Lung (tissue), 12 donors: ENCODE data around the gene MYO5B. TPM values are rescaled to one million over a fixed set of nuclear protein-coding genes. Genes with fewer than 3 reads are reported as not detected.
"Not testable (repeated sequence)": the region's sequence is repeated elsewhere in the genome, so short reads cannot be mapped to it uniquely, and the experiment has no call there.

ENCODE experiments used
- ATAC-seq: fragments of 200-7000 bp; cut with Tn5 transposase; one replicate; pipeline ENCODE4 v1.9.1; 2020; ENCODE audit warnings: moderate number of reproducible peaks; ENCODE audit not compliant: insufficient read depth, low FRiP score
- DNase-seq, 3 donors: peaks; one replicate each; pipeline ENCODE4 v3.0.0-alpha.2; 2013 to 2017
- H3K27ac ChIP-seq, 2 donors: one replicate each; pipeline ENCODE4 v1.5.1; 2013; ENCODE audit warnings: mild to moderate bottlenecking in 2 of 2, moderate library complexity in 2 of 2, control low read depth in 1 of 2, inconsistent platforms in 1 of 2, low read depth in 1 of 2, low read length in 1 of 2
- H3K27me3 ChIP-seq, 3 donors: one replicate each; pipeline ENCODE4 v1.5.1; 2013; ENCODE audit warnings: low read length in 2 of 3; ENCODE audit not compliant: control insufficient read depth in 3 of 3, insufficient read depth in 3 of 3
- H3K36me3 ChIP-seq, 4 donors: one replicate each; pipeline ENCODE4 v1.5.1; 2013; ENCODE audit warnings: low read length in 4 of 4, mild to moderate bottlenecking in 1 of 4, moderate library complexity in 1 of 4; ENCODE audit not compliant: control insufficient read depth in 4 of 4, insufficient read depth in 4 of 4
- H3K4me1 ChIP-seq, 5 donors: one replicate each; pipeline ENCODE4 v1.5.1; 2013; ENCODE audit warnings: low read length in 5 of 5, mild to moderate bottlenecking in 2 of 5, moderate library complexity in 1 of 5; ENCODE audit not compliant: control insufficient read depth in 5 of 5, insufficient read depth in 5 of 5
- H3K4me3 ChIP-seq: one replicate; pipeline ENCODE4 v1.5.1; 2013; ENCODE audit warnings: mild to moderate bottlenecking, control low read depth, moderate library complexity
- H3K9ac ChIP-seq, 2 donors: one replicate each; pipeline ENCODE4 v1.5.1; 2013; ENCODE audit warnings: low read length in 2 of 2, control low read depth in 1 of 2; ENCODE audit not compliant: insufficient read depth in 1 of 2
- H3K9me3 ChIP-seq, 4 donors: one replicate each; pipeline ENCODE4 v1.5.1; 2013; ENCODE audit warnings: low read length in 3 of 4, mild to moderate bottlenecking in 1 of 4, moderate library complexity in 1 of 4; ENCODE audit not compliant: control insufficient read depth in 4 of 4, insufficient read depth in 3 of 4
- CTCF ChIP-seq: IDR thresholded peaks from 2 replicates; pipeline ENCODE4 v1.5.1; 2012; ENCODE audit warnings: mild to moderate bottlenecking; ENCODE audit errors: control extremely low read depth, extremely low read depth
- WGBS, 2 donors: extraction: QIAGEN DNeasy Blood & Tissue Kit; methylation state at CpG; one replicate each; pipeline ENCODE4 v1.1.7; 2013; 5-methylcytosine and 5-hydroxymethylcytosine counted together
- polyA plus RNA-seq, 2 donors: library from polyadenylated mRNA; stranded (reverse); fragments of 200-250 nt; gene quantifications; one replicate each; pipeline ENCODE4 v1.2.1, GENCODE V29; 2013
- total RNA-seq, 2 donors: library from RNA; depleted of rRNA in 1 of 2; stranded (reverse); fragments of >200 nt in 1 of 2; gene quantifications; one replicate each; pipeline ENCODE4 v1.2.1, GENCODE V29; 2014 to 2021
- donor health status: control.
- donor health status: control.
- donor health status: Bipolar disorder and iron deficiency.
- donor health status: healthy.
- donor health status: DM: yes; HTN: yes; CAD: no.

Gene MYO5B
- total and polyA plus RNA-seq, 4 donors: 9.7 to 25.6 (median 19.7) TPM

- DNase-seq: no peak
- H3K36me3 ChIP-seq: peaks cover 0 to 2% (median 0%) of the 10 kb centered on the region in 4 donors
- no peak overlapping the region for H3K4me3 ChIP-seq
- 81 to 88% methylated on average over 2 of the region's 2 CpGs for WGBS, 2 donors
- H3K9ac ChIP-seq: no peak overlapping the region
- H3K27ac ChIP-seq: no peak overlapping the region
- no peak for TF ChIP-seq CTCF
- H3K27me3 ChIP-seq: no peaks in the 10 kb centered on the region
- ATAC-seq: no peak
- H3K9me3 ChIP-seq: no peaks in the 10 kb centered on the region
- H3K4me1 ChIP-seq: no peaks in the 10 kb centered on the region
Measured at GRCh38 chr18:49893036-49893435, 301.9 kb downstream of the MYO5B start.

GRCh38 chr18:49892148-49892924, 302.6 kb downstream of the MYO5B start:
- TF ChIP-seq CTCF: no peak
- no peaks in the 10 kb centered on the region for H3K9me3 ChIP-seq

GRCh38 chr18:49890041-49890440, 304.9 kb downstream of the MYO5B start:
- Histone ChIP-seq H3K9me3 (no peaks in the 10 kb centered on the region), H3K27me3 (no peaks in the 10 kb centered on the region), H3K27ac (no peak overlapping the region), H3K4me1 (no peaks in the 10 kb centered on the region), H3K9ac (no peak overlapping the region), H3K4me3 (no peak overlapping the region), H3K36me3 (peaks cover 0 to 2% (median 0%) of the 10 kb centered on the region in 4 donors)
- DNase-seq: no peak
- ATAC-seq: no peak
- no peak for TF ChIP-seq CTCF

More at GRCh38 chr18:49892148-49892924, 302.6 kb downstream of the MYO5B start:
- Histone ChIP-seq H3K36me3 (peaks cover 0 to 2% (median 0%) of the 10 kb centered on the region in 4 donors), H3K9ac (no peak overlapping the region), H3K27ac (no peak overlapping the region), H3K4me1 (no peaks in the 10 kb centered on the region), H3K27me3 (no peaks in the 10 kb centered on the region), H3K4me3 (no peak overlapping the region)
- DNase-seq (no peak), ATAC-seq (no peak)
- 60 to 63% methylated on average over 15 of the region's 15 CpGs for WGBS, 2 donors

GRCh38 chr18:49889552-49889951, 305.4 kb downstream of the MYO5B start:
- not testable (repeated sequence) for H3K9ac ChIP-seq, H3K4me1 ChIP-seq, H3K27me3 ChIP-seq, H3K9me3 ChIP-seq, H3K4me3 ChIP-seq, H3K36me3 ChIP-seq, H3K27ac ChIP-seq, DNase-seq, ATAC-seq
- 31 to 33% methylated on average over 2 of the region's 2 CpGs for WGBS, 2 donors
